ENCODE measurements around the gene RAB26. TPM values are rescaled to one million over a fixed set of nuclear protein-coding genes. Genes with fewer than 3 reads are reported as not detected.
"Not testable (repeated sequence)": the region's sequence is repeated elsewhere in the genome, so short reads cannot be mapped to it uniquely, and the experiment has no call there.

RAB26 gene
- total RNA-seq, 1 donor from 2014 or later = 0.80 TPM

DNA sequence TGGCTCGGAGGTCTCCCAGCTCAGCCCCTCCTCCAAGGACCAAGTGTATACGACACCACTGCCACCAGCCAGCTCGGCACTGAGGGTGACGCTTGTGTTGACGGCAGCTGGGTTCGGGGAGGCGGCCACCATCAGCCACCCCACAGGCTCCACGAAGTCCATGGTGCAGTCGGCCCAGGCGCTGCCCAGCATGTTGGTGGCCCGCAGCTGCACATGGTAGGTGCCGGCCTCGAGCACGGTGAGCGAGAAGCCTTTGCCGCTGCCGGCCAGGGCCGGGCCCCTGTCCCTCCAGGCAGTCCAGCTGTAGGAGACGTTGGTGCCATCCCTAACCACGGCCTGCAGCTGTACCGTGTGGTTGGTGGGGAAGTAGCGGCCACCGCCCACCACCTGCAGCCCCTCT, 38.6 kb upstream of the RAB26 start:
- DNase-seq; H3K9me3 ChIP-seq; H3K4me3 ChIP-seq; intact Hi-C loops (cut with DNase I); H3K27me3 ChIP-seq (ENCODE audit: low read depth); H3K4me1 ChIP-seq; H3K27ac ChIP-seq: not testable (repeated sequence)
- peak; percentile 16 to 42 for ATAC-seq
- peaks cover 77% of the 10 kb centered on the region for H3K36me3 ChIP-seq

GRCh38 chr16:2110332-2111008, 38.0 kb upstream of the RAB26 start:
- H3K27ac ChIP-seq; H3K9me3 ChIP-seq; H3K4me1 ChIP-seq; H3K4me3 ChIP-seq; DNase-seq; H3K27me3 ChIP-seq (ENCODE audit: low read depth); intact Hi-C loops (cut with DNase I): not testable (repeated sequence)
- ATAC-seq = peak; percentile 19 to 35
- H3K36me3 ChIP-seq = peaks cover 75% of the 10 kb centered on the region

DNA sequence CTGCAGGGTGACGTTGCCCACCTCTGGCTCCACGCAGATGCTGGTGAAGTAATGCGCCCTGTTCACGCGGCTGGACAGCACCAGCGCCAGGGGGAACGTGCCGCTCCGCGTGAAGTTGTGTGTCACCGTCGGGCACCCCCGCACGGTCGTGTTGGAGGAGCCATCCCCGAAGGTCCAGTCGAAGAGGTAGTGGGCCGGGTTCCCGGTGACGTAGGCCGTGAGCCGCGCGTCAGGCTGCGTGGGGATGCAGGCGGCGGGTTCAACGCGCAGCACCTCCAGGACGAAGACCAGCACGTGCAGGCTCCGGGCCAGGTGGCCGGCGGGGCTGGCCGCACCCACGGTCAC, 37.4 kb upstream of the RAB26 start:
- H3K27ac ChIP-seq; intact Hi-C loops (cut with DNase I); H3K4me1 ChIP-seq; H3K27me3 ChIP-seq (ENCODE audit: low read depth); H3K4me3 ChIP-seq; H3K9me3 ChIP-seq; DNase-seq: not testable (repeated sequence)
- ATAC-seq = peak in 1 of 2 donors; percentile 8
- peaks cover 70% of the 10 kb centered on the region for H3K36me3 ChIP-seq

DNA sequence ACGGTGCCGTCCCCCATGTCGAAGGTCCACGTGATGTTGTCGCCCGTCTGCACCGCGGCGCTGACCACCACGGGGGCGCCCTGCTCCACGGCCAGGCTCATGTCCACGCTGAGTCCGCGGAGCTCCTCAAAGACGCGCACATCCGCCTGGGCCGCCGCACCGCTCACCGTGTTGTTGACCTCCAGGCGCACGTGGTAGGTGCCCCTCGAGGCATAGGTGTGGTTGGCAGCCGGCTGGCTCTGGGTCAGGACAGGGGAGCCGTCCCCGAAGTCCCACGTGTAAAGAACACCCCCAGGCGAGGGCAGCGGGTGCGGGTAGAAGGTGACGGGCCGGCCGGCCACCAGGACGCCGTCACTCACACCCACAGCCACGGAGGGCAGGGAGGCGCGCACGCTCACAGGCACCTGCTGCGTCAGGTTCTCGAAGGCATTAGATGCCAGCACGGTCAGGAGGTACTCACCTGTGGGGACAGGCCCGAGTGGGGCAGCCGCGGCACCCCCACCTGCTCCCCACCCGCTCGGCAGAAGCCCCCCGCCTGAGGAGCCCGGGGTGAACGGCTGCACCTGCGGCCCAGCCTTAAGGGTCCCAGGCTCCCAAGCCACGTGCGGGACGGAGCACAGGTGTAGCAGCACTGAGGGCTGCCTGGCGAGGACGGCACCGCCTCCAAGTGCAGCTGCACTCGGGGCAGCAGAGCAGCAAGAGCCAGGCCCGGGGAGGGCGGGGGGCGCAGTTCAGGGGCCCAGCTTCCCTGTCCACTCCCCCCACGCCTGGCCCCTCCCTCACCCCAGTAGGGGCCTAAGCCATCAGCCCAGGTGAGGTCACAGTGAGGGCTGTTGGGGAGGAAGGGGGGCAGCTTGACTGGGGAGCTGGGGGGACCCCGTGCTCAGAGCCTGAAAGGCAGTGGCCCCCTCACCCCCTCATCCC, 36.8 kb upstream of the RAB26 start:
- ATAC-seq = peak; percentile 31 to 44
- H3K4me1 ChIP-seq; H3K27me3 ChIP-seq (ENCODE audit: low read depth); H3K9me3 ChIP-seq; H3K4me3 ChIP-seq; DNase-seq; H3K27ac ChIP-seq; intact Hi-C loops (cut with DNase I): not testable (repeated sequence)
- H3K36me3 ChIP-seq = peaks cover 67% of the 10 kb centered on the region

DNA sequence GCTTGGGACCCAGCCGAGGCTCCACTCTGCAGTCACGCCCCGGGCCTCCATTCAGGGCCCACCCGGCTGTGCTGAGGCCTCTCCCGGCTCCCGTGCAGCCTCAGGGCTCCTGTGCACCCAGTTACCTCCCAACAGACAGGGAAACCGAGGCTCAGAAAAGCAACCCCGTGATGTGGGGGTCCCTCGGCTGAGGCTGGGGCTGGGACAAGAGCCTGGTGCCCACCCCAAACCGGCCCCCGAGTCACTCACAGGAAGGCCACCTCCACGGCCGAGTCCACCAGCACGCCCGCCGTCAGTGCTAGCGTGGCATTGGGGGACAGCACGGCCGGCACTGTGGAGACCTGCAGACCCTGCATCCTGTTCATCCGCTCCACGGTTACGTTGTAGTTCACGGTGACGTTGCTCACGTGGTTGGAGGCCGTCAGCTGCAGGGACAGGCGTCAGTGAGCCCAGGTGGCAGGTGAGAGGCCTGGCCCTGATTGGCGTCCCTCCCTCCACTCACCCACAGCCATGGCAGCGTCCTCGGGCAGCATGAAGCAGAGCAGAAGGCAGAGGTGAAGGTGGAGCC, 35.8 kb upstream of the RAB26 start:
- H3K4me3 ChIP-seq; H3K9me3 ChIP-seq; intact Hi-C loops (cut with DNase I); ATAC-seq; H3K27ac ChIP-seq; H3K4me1 ChIP-seq; DNase-seq; H3K27me3 ChIP-seq (ENCODE audit: low read depth): not testable (repeated sequence)
- peaks cover 60% of the 10 kb centered on the region for H3K36me3 ChIP-seq

DNA sequence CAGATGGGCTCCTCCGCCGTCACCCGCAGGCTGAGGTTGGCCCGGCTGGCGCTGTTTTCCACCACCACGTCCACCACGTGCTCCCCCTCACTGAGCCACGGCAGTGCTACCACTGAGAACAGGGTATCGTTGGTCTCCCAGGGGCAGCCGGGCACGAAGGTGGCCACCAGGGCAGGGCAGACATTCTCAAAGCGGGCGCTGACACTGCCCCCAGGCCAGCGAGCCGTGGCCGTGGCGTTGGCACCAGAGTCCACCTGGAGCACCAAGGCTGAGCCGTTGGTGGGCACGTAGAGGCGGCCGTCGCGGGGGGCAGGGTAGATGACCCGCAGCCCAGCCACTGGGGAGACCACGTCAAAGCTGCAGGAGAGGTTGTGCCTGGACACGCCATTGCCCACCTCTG, 34.2 kb upstream of the RAB26 start:
- ATAC-seq; H3K4me1 ChIP-seq; H3K27ac ChIP-seq; H3K4me3 ChIP-seq; H3K9me3 ChIP-seq; intact Hi-C loops (cut with DNase I); H3K27me3 ChIP-seq (ENCODE audit: low read depth); DNase-seq: not testable (repeated sequence)
- H3K36me3 ChIP-seq = peaks cover 44% of the 10 kb centered on the region

DNA sequence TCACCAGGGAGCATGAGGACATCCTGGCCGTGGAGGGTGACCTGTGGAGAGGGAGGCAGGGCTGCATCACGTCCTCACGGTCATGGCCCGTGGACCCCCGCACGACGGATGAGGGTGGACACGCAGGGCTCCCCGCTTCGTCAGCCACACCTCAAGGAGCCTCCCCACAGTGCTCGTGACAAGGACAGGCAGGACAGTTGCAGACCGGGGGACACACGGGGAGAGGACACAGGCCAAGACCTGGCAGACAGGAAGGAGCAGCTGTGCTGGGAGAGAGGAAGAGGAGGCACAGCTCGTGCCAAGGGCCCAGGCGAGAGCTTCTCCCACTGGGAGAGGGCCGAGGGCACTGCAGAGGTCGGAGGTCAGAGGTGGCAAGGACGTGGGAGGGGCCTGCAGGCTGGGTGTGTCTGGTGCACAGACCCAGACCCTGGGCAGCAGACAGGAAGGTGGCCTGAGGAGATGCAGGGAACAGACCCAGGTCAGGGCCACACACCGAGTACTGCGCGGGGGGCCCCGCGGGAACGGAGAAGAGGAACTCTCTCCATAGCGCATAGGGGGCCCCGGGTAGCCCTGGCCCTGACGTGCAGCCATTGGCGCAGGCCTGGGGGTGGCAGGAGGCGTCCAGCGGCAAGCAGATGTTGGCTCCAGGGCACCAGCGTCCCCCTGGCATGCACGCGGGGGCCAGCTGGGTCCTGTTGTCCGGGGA, 33.4 kb upstream of the RAB26 start:
- intact Hi-C loops (cut with DNase I); ATAC-seq; H3K27ac ChIP-seq; H3K4me3 ChIP-seq; H3K4me1 ChIP-seq; H3K27me3 ChIP-seq (ENCODE audit: low read depth); H3K9me3 ChIP-seq; DNase-seq: not testable (repeated sequence)
- peaks cover 37% of the 10 kb centered on the region for H3K36me3 ChIP-seq

- Histone ChIP-seq H3K27ac (no peak overlapping the region), H3K27me3 (ENCODE audit: low read depth) (no peaks in the 10 kb centered on the region), H3K4me1 (no peaks in the 10 kb centered on the region), H3K9me3 (no peaks in the 10 kb centered on the region), H3K36me3 (peaks cover 32% of the 10 kb centered on the region), H3K4me3 (no peak overlapping the region)
- ATAC-seq (no peak), DNase-seq (no peak)
- intact Hi-C loops (cut with DNase I) = no loop called here
- TF ChIP-seq CTCF (IDR thresholded peaks at IDR 0.05) = no peak
Observed at GRCh38 chr16:2115591-2115973, 32.8 kb upstream of the RAB26 start.

DNA sequence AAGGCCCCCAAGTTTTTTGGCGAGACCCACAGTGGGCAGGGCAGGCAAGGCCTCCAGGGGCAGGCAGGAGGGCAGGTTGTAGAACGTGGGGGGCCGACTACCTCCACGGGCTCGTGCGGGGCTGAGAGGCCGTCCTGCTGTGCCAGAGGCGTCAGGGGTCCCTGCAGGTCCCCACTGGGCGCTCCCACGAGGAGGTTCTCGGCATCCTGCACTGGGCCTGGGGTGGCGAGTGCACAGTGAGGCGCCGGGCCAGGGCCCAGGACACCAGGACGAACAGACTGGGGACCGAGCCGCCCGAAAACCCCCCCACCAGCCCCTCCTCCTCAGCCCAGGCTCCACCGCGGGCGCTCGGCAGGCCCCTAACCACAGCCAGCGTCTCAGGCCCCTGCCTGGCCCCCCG, 32.0 kb upstream of the RAB26 start:
- H3K9me3 ChIP-seq; DNase-seq; H3K4me1 ChIP-seq; H3K4me3 ChIP-seq; H3K27me3 ChIP-seq (ENCODE audit: low read depth); intact Hi-C loops (cut with DNase I); H3K27ac ChIP-seq; ATAC-seq: not testable (repeated sequence)
- peaks cover 23% of the 10 kb centered on the region for H3K36me3 ChIP-seq

DNA sequence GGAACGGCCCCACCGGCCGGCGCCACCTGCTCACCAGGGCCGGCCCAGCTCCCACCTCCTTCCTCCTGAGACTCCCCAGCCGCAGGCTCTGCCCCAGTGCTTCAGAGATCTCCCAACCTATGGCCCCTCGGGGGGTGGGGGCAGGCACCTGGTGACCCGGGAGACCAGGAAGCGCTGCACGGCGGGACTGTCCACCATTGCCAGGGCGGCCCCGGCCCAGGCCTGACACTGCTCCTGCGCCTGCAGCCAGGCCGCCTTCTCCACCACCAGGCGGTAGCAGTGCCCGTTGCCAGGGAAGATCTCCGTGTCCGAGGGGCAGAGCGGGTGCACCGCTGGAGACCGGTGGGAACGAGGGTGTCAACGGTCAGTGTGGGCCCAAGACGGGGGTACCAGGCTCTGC, 31.1 kb upstream of the RAB26 start:
- H3K4me3 ChIP-seq; H3K27ac ChIP-seq; H3K9me3 ChIP-seq; intact Hi-C loops (cut with DNase I); H3K27me3 ChIP-seq (ENCODE audit: low read depth); H3K4me1 ChIP-seq; ATAC-seq; DNase-seq: not testable (repeated sequence)
- peaks cover 21% of the 10 kb centered on the region for H3K36me3 ChIP-seq

GRCh38 chr16:2117960-2118722, 30.3 kb upstream of the RAB26 start:
- H3K27ac ChIP-seq; intact Hi-C loops (cut with DNase I); H3K27me3 ChIP-seq (ENCODE audit: low read depth); DNase-seq; H3K9me3 ChIP-seq; H3K4me3 ChIP-seq; ATAC-seq; H3K4me1 ChIP-seq: not testable (repeated sequence)
- peaks cover 17% of the 10 kb centered on the region for H3K36me3 ChIP-seq
